Measurements from ENCODE around the gene ZYG11A.

The ZYG11A gene

GRCh38 chr1:52918201-52918600, 75.6 kb downstream of the ZYG11A start:
- DNase-seq (ENCODE audit: low spot score) = no peak

DNA sequence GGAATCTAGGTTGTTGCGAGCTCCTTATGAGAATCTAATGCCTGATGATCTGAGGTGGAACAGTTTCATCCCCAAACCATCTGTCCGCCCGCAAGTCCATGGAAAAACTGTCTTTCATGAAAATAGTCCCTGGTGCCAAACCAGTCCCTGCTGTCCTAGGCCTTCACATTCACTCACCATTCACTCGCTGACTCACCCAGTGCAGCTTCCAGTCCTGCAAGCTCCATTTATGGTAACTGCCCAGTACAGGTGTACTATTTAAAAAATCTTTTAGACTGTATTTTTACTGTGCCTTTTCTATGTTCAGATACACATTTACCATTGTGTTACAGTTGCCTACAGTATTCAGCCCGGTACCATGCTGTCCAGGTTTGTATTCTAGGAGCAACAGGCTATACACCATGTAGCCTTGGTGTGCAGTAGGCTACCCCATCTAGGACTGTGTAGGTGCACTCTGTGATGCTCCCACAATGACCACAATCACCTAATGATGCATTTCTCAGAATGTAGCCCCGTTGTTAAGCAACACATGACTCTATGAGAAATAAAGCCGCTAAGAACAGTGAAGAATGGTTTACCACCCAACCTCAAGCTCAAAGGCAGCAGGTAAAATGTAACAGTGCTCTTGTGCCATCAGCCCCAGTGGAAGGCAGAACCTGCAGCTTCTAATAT, 76.6 kb downstream of the ZYG11A start:
- DNase-seq (ENCODE audit: low spot score) = no peak

GRCh38 chr1:52919723-52920483, 77.3 kb downstream of the ZYG11A start:
- no peak for DNase-seq (ENCODE audit: low spot score)

- peak; percentile 38 for DNase-seq (ENCODE audit: low spot score)
Observed at GRCh38 chr1:52920791-52921291, 78.3 kb downstream of the ZYG11A start.

- DNase-seq (ENCODE audit: low spot score) = no peak
Observed at GRCh38 chr1:52925571-52926005, 83.0 kb downstream of the ZYG11A start.

- no peak for DNase-seq (ENCODE audit: low spot score)
Observed at GRCh38 chr1:52926864-52927211, 84.3 kb downstream of the ZYG11A start.

DNA sequence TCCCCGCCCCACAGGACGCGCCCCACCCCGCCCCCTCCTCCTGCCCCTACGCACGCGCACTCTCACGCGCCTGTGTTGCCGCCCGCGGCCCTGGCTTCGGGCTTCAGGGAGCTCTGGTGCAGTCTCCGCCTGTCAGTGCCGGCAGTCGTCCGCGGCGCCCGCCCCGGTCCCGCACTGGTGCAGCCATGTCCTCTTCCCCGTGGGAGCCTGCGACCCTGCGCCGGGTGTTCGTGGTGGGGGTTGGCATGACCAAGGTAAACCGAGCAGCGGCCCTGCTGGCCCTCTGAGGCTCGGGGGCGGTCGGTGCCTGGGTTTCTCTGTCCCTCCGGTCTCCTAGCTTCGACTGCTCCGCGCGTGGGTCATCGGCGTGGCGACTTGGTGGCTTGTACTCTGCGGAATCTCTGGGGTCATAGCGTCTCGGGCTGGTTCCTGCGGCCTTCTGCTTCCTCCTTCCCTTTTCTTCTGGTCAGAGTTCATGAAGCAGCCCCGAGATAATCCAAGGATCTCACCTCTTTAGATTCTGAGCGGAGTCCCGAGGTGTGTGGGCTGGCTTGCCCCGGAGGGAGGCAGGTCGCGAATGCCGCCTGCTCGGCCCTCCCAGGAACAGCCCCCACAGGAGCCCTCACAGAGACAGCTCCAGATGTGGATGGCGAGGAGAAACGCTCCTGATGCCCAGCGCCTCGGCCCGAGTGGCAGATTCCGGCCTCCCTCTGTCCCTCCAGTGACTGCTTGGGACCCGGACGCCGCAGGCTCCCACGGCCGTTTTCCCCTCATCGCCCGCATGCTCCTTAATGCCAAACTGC, 84.9 kb downstream of the ZYG11A start, which contains the start of gene SCP2:
TSS of gene SCP2 (plus strand) at position 65 of the 803 bp plus-strand sequence. CDS start at position 186, 121 bp downstream.
- peak; percentile 95 for DNase-seq (ENCODE audit: low spot score)

- no peak for DNase-seq (ENCODE audit: low spot score)
Observed at GRCh38 chr1:52928015-52928404, 85.5 kb downstream of the ZYG11A start.

GRCh38 chr1:52929019-52929418, 86.5 kb downstream of the ZYG11A start:
- DNase-seq (ENCODE audit: low spot score) = no peak

- DNase-seq (ENCODE audit: low spot score) = no peak
Observed at GRCh38 chr1:52937433-52938182, 95.0 kb downstream of the ZYG11A start.

DNA sequence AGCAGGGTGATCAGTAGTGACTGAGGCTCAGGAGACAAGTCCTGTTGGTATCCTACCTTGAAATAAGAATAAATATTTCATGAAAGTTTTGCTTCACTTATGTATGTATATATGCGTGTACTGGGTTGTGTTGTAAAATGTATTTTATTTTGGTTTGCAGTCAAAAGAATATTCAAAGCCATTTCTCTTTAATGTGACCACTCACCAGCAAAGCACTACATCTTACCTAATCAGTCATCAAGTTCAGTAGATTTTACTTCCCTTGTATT, 95.6 kb downstream of the ZYG11A start:
- DNase-seq (ENCODE audit: low spot score) = no peak

GRCh38 chr1:52943876-52944416, 101.4 kb downstream of the ZYG11A start:
- no peak for DNase-seq (ENCODE audit: low spot score)

- no peak for DNase-seq (ENCODE audit: low spot score)
Observed at GRCh38 chr1:52944566-52944965, 102.0 kb downstream of the ZYG11A start.
